Smooth muscle cell (in vitro differentiated cells): ENCODE results near the gene IFI44. TPM values are rescaled to one million over a fixed set of nuclear protein-coding genes. Genes with fewer than 3 reads are reported as not detected.

ENCODE experiments used
- DNase-seq: peaks from one replicate; lab custom pipeline; 2025; ENCODE audit not compliant: unreplicated experiment; lab: John Stamatoyannopoulos, UW
- H2AFZ ChIP-seq: fragments of 200-600 bp; sonication (generic); 2 replicates; pipeline ENCODE4 v1.6.0; 2016; ENCODE audit warnings: antibody characterized with exemption, low read depth, mild to moderate bottlenecking
- H3F3A ChIP-seq: fragments of 200-600 bp; sonication (generic); 2 replicates; pipeline ENCODE4 v1.6.0; 2017; ENCODE audit warnings: antibody characterized with exemption, low read depth
- H3K27ac ChIP-seq: fragments of 200-600 bp; sonication (generic); 2 replicates; pipeline ENCODE4 v1.5.1; 2016; ENCODE audit warnings: low read depth, mild to moderate bottlenecking
- H3K27me3 ChIP-seq: fragments of 200-600 bp; sonication (generic); 2 replicates; pipeline ENCODE4 v1.6.1; 2016; ENCODE audit warnings: low read depth, mild to moderate bottlenecking
- H3K36me3 ChIP-seq: fragments of 200-600 bp; sonication (generic); 2 replicates; pipeline ENCODE4 v1.5.1; 2016; ENCODE audit warnings: low read depth
- H3K4me1 ChIP-seq: fragments of 200-600 bp; sonication (generic); 2 replicates; pipeline ENCODE4 v1.5.1; 2016; ENCODE audit warnings: low read depth
- H3K4me2 ChIP-seq: fragments of 200-600 bp; sonication (generic); 2 replicates; pipeline ENCODE4 v1.6.0; 2016; ENCODE audit warnings: mild to moderate bottlenecking
- H3K4me3 ChIP-seq: fragments of 200-600 bp; sonication (generic); 2 replicates; pipeline ENCODE4 v1.5.1; 2016; ENCODE audit warnings: mild to moderate bottlenecking
- H3K79me2 ChIP-seq: fragments of 200-600 bp; sonication (generic); 2 replicates; pipeline ENCODE4 v1.6.0; 2016; ENCODE audit warnings: low read depth, mild to moderate bottlenecking
- H3K9ac ChIP-seq: fragments of 200-600 bp; sonication (generic); 2 replicates; pipeline ENCODE4 v1.6.0; 2016; ENCODE audit warnings: low read depth
- H3K9me3 ChIP-seq: fragments of 200-600 bp; sonication (generic); replicated peaks from 2 replicates; pipeline ENCODE4 v1.5.1; 2016; ENCODE audit warnings: low read depth
- H4K20me1 ChIP-seq: fragments of 200-600 bp; sonication (generic); 2 replicates; pipeline ENCODE4 v1.6.0; 2016; ENCODE audit warnings: low read depth
- CTCF ChIP-seq: fragments of 200-600 bp; sonication (generic); IDR thresholded peaks from 2 replicates; pipeline ENCODE4 v1.5.1; 2017; ENCODE audit warnings: borderline replicate concordance, mild to moderate bottlenecking, antibody characterized with exemption; ENCODE audit not compliant: insufficient read depth, poor library complexity, severe bottlenecking
- WGBS: methylation state at CpG from one replicate; pipeline ENCODE4 v1.1.7; 2016; ENCODE audit warnings: low lambda C conversion rate; 5-methylcytosine and 5-hydroxymethylcytosine counted together
- polyA plus RNA-seq: library from polyadenylated mRNA; unstranded; fragments of >200 nt; fragmentation: Nextera tagmentation; extraction: Ambion mirVana; gene quantifications from 2 replicates; pipeline ENCODE4 v1.2.1, GENCODE V29; 2016
- total RNA-seq: library from RNA; depleted of rRNA; stranded (reverse); fragments of >200 nt; gene quantifications from 2 replicates; pipeline ENCODE4 v1.2.3, GENCODE V29; 2014

The IFI44 gene
- total and polyA plus RNA-seq, 2 experiments from 2014 or later = 0.71 TPM; not detected in 1

DNA sequence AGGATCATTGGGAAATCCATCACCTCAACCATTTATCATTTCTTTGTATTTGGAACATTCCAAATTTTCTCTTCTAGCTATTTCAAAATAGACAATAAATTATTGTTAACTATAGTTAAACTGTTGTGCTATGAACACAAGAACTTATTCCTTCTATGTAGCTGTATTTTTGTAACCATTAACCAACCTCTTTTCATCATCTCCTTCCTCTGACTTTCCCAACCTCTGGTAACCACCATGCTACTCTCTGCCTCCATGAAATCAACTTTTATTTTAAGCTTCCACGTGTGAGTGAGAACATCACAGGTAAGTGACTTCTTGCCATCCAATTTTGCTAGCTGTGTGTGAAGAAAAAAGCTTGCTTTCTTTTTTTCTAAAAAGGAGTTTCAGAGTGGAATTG lies 29.0 kb upstream of the IFI44 start:
- Histone ChIP-seq H3K4me1 (no peaks in the 10 kb centered on the region), H3K27me3 (peaks cover 7% of the 10 kb centered on the region), H3K9ac (no peak overlapping the region), H3K36me3 (no peaks in the 10 kb centered on the region), H2AFZ (peak overlapping the region; percentile 60), H3K79me2 (no peaks in the 10 kb centered on the region), H3K9me3 (no peaks in the 10 kb centered on the region), H3K27ac (no peak overlapping the region), H4K20me1 (no peaks in the 10 kb centered on the region), H3K4me3 (peak overlapping the region; percentile 33), H3F3A (peaks cover 5% of the 10 kb centered on the region), H3K4me2 (peak overlapping the region; percentile 63)
- WGBS = 69% methylated on average over 1 of the region's 1 CpG
- DNase-seq = no peak
- TF ChIP-seq CTCF = no peak

- Histone ChIP-seq H3K4me1 (no peaks in the 10 kb centered on the region), H3K79me2 (no peaks in the 10 kb centered on the region), H3K9ac (no peak overlapping the region), H3K27ac (no peak overlapping the region), H3K4me2 (no peak overlapping the region), H3K27me3 (no peaks in the 10 kb centered on the region), H3F3A (peaks cover 5% of the 10 kb centered on the region), H3K9me3 (no peaks in the 10 kb centered on the region), H2AFZ (no peak overlapping the region), H3K36me3 (no peaks in the 10 kb centered on the region), H4K20me1 (no peaks in the 10 kb centered on the region), H3K4me3 (no peak overlapping the region)
- WGBS = 92% methylated on average over 4 of the region's 4 CpGs
- TF ChIP-seq CTCF = no peak
- no peak for DNase-seq
Observed at GRCh38 chr1:78622548-78622947, 27.1 kb upstream of the IFI44 start.

GRCh38 chr1:78624035-78624434 lies 25.6 kb upstream of the IFI44 start:
- DNase-seq = no peak
- H3K9ac ChIP-seq = no peak overlapping the region
- no peak overlapping the region for H3K4me2 ChIP-seq
- H3K36me3 ChIP-seq = no peaks in the 10 kb centered on the region
- H3K27me3 ChIP-seq = no peaks in the 10 kb centered on the region
- H3F3A ChIP-seq = peaks cover 5% of the 10 kb centered on the region
- H3K79me2 ChIP-seq = no peaks in the 10 kb centered on the region
- no peaks in the 10 kb centered on the region for H3K9me3 ChIP-seq
- no peaks in the 10 kb centered on the region for H4K20me1 ChIP-seq
- no peaks in the 10 kb centered on the region for H3K4me1 ChIP-seq
- no peak overlapping the region for H3K27ac ChIP-seq
- WGBS = 97% methylated on average over 7 of the region's 7 CpGs
- no peak for TF ChIP-seq CTCF
- H3K4me3 ChIP-seq = no peak overlapping the region
- no peak overlapping the region for H2AFZ ChIP-seq

DNA sequence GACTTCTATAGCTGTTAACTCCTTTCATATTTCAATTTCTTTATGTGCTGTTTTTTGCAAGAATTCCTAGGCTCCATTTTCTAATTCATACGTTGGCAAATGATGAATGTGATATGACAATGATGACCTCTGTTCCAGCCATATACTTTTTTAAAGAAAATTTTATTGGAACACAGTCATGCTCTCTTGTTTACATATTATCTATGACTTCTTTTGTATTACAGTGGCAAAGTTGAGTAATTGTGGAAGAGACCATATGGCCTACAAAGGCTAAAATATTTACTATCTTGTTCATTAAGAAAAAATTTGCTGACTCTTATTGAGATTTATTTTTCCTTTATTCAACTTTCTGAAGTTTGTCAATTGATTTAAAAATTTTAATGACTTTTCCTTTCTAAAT lies 22.3 kb upstream of the IFI44 start:
- no peak overlapping the region for H3K9ac ChIP-seq
- no peak overlapping the region for H3K4me3 ChIP-seq
- no peaks in the 10 kb centered on the region for H3K36me3 ChIP-seq
- no peak for DNase-seq
- TF ChIP-seq CTCF = no peak
- no peak overlapping the region for H3K27ac ChIP-seq
- WGBS = 70% methylated on average over 1 of the region's 1 CpG
- no peak overlapping the region for H3K4me2 ChIP-seq
- H4K20me1 ChIP-seq = no peaks in the 10 kb centered on the region
- no peaks in the 10 kb centered on the region for H3K9me3 ChIP-seq
- H2AFZ ChIP-seq = no peak overlapping the region
- H3K79me2 ChIP-seq = no peaks in the 10 kb centered on the region
- no peaks in the 10 kb centered on the region for H3K27me3 ChIP-seq
- H3F3A ChIP-seq = no peaks in the 10 kb centered on the region
- no peaks in the 10 kb centered on the region for H3K4me1 ChIP-seq
